Measurements from ENCODE around the gene SERINC3.

Gene SERINC3

GRCh38 chr20:44526129-44526528 lies 4.3 kb upstream of the SERINC3 start:
- in situ Hi-C loops (cut with MboI; ENCODE audit: low sequenced_read_pairs, unreplicated experiment), result no loop called here
- no peak for DNase-seq (ENCODE audit: low spot score)
- no peak for TF ChIP-seq CTCF (IDR thresholded peaks at IDR 0.05; ENCODE audit: borderline replicate concordance, control extremely low read depth, extremely low read depth, insufficient read depth, missing control alignments)

- no peak for TF ChIP-seq CTCF (IDR thresholded peaks at IDR 0.05; ENCODE audit: borderline replicate concordance, control extremely low read depth, extremely low read depth, insufficient read depth, missing control alignments)
- DNase-seq (ENCODE audit: low spot score), result no peak
- in situ Hi-C loops (cut with MboI; ENCODE audit: low sequenced_read_pairs, unreplicated experiment), result no loop called here
Measured at GRCh38 chr20:44523746-44524145, 1.9 kb upstream of the SERINC3 start.

GRCh38 chr20:44522841-44523240 lies 971 bp upstream of the SERINC3 start:
- TF ChIP-seq CTCF (IDR thresholded peaks at IDR 0.05; ENCODE audit: borderline replicate concordance, control extremely low read depth, extremely low read depth, insufficient read depth, missing control alignments), result no peak
- DNase-seq (ENCODE audit: low spot score), result no peak
- in situ Hi-C loops (cut with MboI; ENCODE audit: low sequenced_read_pairs, unreplicated experiment), result no loop called here

GRCh38 chr20:44520881-44521280 lies 989 bp downstream of the SERINC3 start:
- no peak for DNase-seq (ENCODE audit: low spot score)
- no peak for TF ChIP-seq CTCF (IDR thresholded peaks at IDR 0.05; ENCODE audit: borderline replicate concordance, control extremely low read depth, extremely low read depth, insufficient read depth, missing control alignments)
- in situ Hi-C loops (cut with MboI; ENCODE audit: low sequenced_read_pairs, unreplicated experiment), result no loop called here

- in situ Hi-C loops (cut with MboI; ENCODE audit: low sequenced_read_pairs, unreplicated experiment), result no loop called here
- no peak for TF ChIP-seq CTCF (IDR thresholded peaks at IDR 0.05; ENCODE audit: borderline replicate concordance, control extremely low read depth, extremely low read depth, insufficient read depth, missing control alignments)
- DNase-seq (ENCODE audit: low spot score), result no peak
Measured at GRCh38 chr20:44518248-44518647, 3.6 kb downstream of the SERINC3 start.

GRCh38 chr20:44517454-44517853 lies 4.4 kb downstream of the SERINC3 start:
- DNase-seq (ENCODE audit: low spot score), result no peak
- no peak for TF ChIP-seq CTCF (IDR thresholded peaks at IDR 0.05; ENCODE audit: borderline replicate concordance, control extremely low read depth, extremely low read depth, insufficient read depth, missing control alignments)
- in situ Hi-C loops (cut with MboI; ENCODE audit: low sequenced_read_pairs, unreplicated experiment), result no loop called here

GRCh38 chr20:44516491-44516890 lies 5.4 kb downstream of the SERINC3 start:
- no peak for DNase-seq (ENCODE audit: low spot score)
- TF ChIP-seq CTCF (IDR thresholded peaks at IDR 0.05; ENCODE audit: borderline replicate concordance, control extremely low read depth, extremely low read depth, insufficient read depth, missing control alignments), result no peak
- in situ Hi-C loops (cut with MboI; ENCODE audit: low sequenced_read_pairs, unreplicated experiment), result no loop called here

Data from GM13976 (cell line).